Choroid plexus epithelial cell (primary cell): Measurements from ENCODE around the gene KIF1A.

Experiments
- DNase-seq: peaks from one replicate; pipeline ENCODE4 v3.0.0-alpha.2; 2010; ENCODE audit warnings: low read depth
- H3K4me3 ChIP-seq: 2 replicates; pipeline ENCODE4 v1.5.1; 2011; ENCODE audit warnings: low read depth, mild to moderate bottlenecking, control low read depth, low read length, moderate library complexity
- CTCF ChIP-seq: conservative IDR thresholded peaks from 2 replicates; pipeline ENCODE4 v1.5.1; 2011; ENCODE audit warnings: low read depth, mild to moderate bottlenecking, control low read depth, inconsistent platforms, low read length, moderate library complexity

Gene KIF1A

DNA sequence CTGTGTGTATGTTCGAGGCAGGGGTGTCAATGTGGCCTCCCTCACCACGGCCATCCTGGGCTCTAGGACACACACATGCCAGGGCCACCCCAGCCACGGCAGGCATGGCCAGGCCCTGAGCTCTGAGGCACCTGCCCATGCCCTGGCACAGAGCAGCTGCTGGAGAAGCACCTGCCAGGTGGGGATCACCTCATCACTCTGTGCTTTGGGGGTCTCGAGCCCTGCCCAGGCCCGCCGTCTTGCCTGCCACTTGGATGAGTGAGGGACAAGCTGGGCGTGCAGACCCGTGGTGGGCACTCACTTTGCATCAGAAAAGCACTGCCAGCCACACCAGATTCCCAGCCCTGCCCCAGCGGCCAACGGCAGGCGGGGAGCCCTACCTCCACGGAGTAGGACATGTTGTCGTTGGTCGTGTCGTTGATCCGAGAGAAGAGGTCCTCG lies 33.1 kb downstream of the KIF1A start:
- no peak for DNase-seq
- no peak for TF ChIP-seq CTCF

DNA sequence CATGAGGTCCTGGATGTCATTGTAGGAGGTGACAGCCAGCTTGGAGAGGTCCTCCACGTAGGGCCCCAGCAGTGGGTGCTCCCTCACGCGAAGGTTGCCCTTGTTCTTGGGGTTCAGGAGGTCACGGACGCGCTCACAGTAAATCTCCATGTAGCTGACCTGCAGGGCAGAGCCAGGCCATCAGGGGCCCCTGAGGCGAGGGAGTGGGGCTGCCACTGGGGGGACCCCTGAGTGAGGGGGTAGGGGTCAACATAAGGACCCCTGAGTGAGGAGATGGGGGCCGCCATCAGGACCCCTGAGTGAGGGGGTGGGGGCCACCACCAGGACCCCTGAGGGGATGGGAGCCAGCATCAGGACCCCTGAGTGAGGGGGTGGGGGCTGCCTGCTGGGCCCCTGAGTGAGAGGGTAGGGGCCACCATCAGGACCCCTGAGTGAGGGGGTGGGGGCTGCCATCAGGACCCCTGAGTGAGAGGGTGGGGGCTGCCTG lies 33.6 kb downstream of the KIF1A start:
- no peak for DNase-seq
- no peak for TF ChIP-seq CTCF
- no peak overlapping the region for H3K4me3 ChIP-seq

More for the DNA sequence above, 33.1 kb downstream of the KIF1A start:
- no peak overlapping the region for H3K4me3 ChIP-seq

GRCh38 chr2:240785424-240786335 lies 34.3 kb downstream of the KIF1A start:
- no peak for DNase-seq
- TF ChIP-seq CTCF: no peak
- no peak overlapping the region for H3K4me3 ChIP-seq

DNA sequence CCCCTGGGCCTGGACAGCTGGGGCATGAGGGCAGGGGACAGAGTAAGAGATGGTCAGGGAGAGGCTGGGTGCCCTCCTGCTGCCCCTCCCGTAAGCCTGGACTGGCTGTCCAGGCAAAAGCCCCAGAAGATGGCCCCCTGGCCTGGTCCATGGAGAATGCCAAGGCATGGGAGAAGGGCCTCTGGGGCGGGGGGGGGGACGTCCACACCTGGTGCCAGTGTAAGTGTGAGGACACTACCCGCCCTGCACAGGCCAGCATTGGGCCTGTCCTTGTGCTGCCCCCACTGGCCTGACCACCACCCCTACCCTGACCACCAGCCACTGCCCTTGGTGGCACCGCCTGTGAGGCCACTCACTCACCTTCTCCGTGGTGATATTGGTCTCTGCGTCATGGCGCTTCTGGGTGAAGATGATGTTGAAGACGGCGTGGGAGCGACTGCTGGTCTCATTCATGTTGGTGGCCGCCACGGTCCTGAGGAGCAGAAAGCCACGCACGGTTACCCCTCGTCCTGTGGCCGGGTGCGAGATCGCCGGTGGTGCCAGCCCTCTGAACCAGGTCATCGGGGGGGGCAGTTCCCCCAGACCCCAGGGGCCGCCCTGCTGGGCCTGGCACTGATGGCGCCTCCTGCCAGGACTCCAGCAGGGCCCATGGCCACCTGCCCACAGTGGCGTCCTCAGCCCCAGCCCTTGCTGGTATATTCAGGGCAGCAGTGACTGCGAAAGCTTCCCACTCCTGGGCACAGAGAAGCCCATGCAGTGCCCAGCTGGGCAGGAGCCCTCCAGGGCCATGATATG lies 35.2 kb downstream of the KIF1A start:
- H3K4me3 ChIP-seq: no peak overlapping the region
- DNase-seq: no peak

DNA sequence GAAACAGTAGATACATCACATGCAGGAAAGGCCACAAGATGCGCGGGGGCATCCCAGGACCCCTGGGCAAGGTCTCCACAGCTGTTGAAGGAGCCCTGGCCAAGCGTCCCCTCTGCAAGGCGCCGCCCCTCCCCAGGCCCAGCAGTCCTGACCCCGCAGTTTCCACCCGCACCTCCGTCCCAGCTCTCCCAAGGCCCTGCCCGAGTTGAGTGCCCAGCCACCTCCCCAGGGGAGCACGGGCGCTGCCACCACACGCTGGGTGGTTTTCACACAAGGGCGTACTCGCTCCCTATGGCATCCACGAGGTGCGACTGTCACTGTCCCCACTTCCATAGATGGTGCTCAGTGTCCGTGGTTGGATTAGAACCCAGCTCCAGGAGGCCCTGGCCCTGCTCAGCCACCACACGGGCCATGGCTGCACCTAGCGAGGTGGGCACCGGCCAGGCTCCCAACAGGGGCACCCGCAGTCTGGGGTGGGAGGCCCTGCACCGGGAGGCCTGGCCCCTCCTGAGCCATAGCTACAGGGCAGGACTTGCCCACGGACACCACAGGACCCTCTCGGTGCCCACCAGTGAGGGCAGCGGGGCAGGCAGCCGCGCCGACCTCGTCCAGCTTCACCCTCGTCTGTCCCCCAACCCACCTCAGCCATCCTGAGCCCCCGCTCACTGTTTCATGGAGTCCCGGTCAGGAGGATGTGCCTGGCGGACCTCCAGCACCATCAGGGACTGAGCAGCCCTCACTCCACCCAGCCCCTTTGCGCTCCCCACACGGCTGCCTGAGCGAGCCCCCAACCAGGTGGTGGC lies 36.0 kb downstream of the KIF1A start:
- no peak overlapping the region for H3K4me3 ChIP-seq
- TF ChIP-seq CTCF: no peak
- DNase-seq: no peak

More for the DNA sequence above, 35.2 kb downstream of the KIF1A start:
- no peak for TF ChIP-seq CTCF
